K562 (cell line): Measurements from ENCODE around the gene TNK2. TPM values are rescaled to one million over a fixed set of nuclear protein-coding genes. Genes with fewer than 3 reads are reported as not detected.

Experiments
- ATAC-seq: fragments of 200-7000 bp; cut with Tn5 transposase; 3 replicates; pipeline ENCODE4 v1.9.1; 2020; ENCODE audit warnings: moderate library complexity
- BruUV-seq: library from RNA; stranded (reverse); fragments of 400-500 nt; replicated peaks from 2 replicates; lab custom pipeline; 2021; lab: Mats Ljungman, UMichigan
- CTCF ChIA-PET: fragments of 300-600 bp; formaldehyde crosslinking; extraction: SDS; loops from one replicate; lab custom pipeline; 2021; ENCODE audit warnings: low intra/inter-chr PET ratio; lab: Yijun Ruan, JAX
- POLR2A ChIA-PET: fragments of 300-600, 350-650 bp; sonication (Branson Sonifier 250); formaldehyde crosslinking; extraction: SDS; loops from one replicate; lab custom pipeline; 2021; ENCODE audit warnings: antibody characterized with exemption, inconsistent platforms; lab: Yijun Ruan, JAX
- DNase-seq, 4 experiments: peaks; one replicate each; pipeline versions ENCODE4 v3.0.0 to v3.0.0-alpha.2; 2011 to 2018; ENCODE audit warnings: low spot score in 3 of 4, mixed read lengths in 3 of 4; ENCODE audit errors: extremely low read depth in 1 of 4
- FAIRE-seq: peaks from 2 replicates; lab custom pipeline; 2011; peaks lifted over from hg19 to GRCh38; lab: Jason Lieb, UNC
- H2AFZ ChIP-seq: 2 replicates; pipeline ENCODE4 v1.6.0; 2011; ENCODE audit warnings: low read depth, low read length, control low read depth, inconsistent platforms
- H3K27ac ChIP-seq: fragments of 200-600 bp; 3 replicates; pipeline ENCODE4 v1.8.0; 2011; ENCODE audit warnings: low read depth, mild to moderate bottlenecking, control low read depth, inconsistent platforms, low read length, moderate library complexity, mixed read lengths; ENCODE audit errors: extremely low read depth
- H3K27me3 ChIP-seq, 2 experiments: fragments of 300-600 bp in 1 of 2; 2 replicates in 1 of 2; 3 replicates in 1 of 2; pipeline versions ENCODE4 v1.6.0 to v1.8.0; 2011; ENCODE audit warnings: inconsistent platforms in 2 of 2, low read length in 2 of 2, mild to moderate bottlenecking in 1 of 2, mixed read lengths in 1 of 2, moderate library complexity in 1 of 2; ENCODE audit not compliant: control insufficient read depth in 2 of 2, insufficient read depth in 2 of 2
- H3K36me3 ChIP-seq: fragments of 300-600 bp; 3 replicates; pipeline ENCODE4 v1.8.0; 2011; ENCODE audit warnings: mild to moderate bottlenecking, low read length, inconsistent platforms; ENCODE audit not compliant: control insufficient read depth, insufficient read depth
- H3K4me1 ChIP-seq, 2 experiments: fragments of 200-600 bp in 1 of 2; replicated peaks in 1 of 2; 2 replicates in 1 of 2; 3 replicates in 1 of 2; pipeline versions ENCODE4 v1.5.1 to v1.8.0; 2011; ENCODE audit warnings: inconsistent platforms in 2 of 2, low read length in 2 of 2, mild to moderate bottlenecking in 1 of 2, mixed read lengths in 1 of 2, moderate library complexity in 1 of 2; ENCODE audit not compliant: control insufficient read depth in 2 of 2, insufficient read depth in 2 of 2
- H3K4me2 ChIP-seq: 2 replicates; pipeline ENCODE4 v1.6.1; 2011; ENCODE audit warnings: low read length, control low read depth, inconsistent platforms, mixed read lengths; ENCODE audit not compliant: insufficient read depth
- H3K4me3 ChIP-seq: fragments of 200-600 bp; sonication (generic), shearing (Covaris generic); 2 replicates; pipeline ENCODE4 v1.5.1; 2016; ENCODE audit warnings: control low read depth, inconsistent platforms
- H3K79me2 ChIP-seq: fragments of 200-600 bp; 3 replicates; pipeline ENCODE4 v1.8.0; 2011; ENCODE audit warnings: low read length, inconsistent platforms; ENCODE audit not compliant: control insufficient read depth, insufficient read depth
- H3K9ac ChIP-seq, 2 experiments: 2 replicates each; pipeline versions ENCODE4 v1.6.0 to v1.6.1; 2011; ENCODE audit warnings: low read depth in 2 of 2, low read length in 2 of 2, control low read depth in 1 of 2, inconsistent platforms in 1 of 2, mild to moderate bottlenecking in 1 of 2, mixed read lengths in 1 of 2; ENCODE audit not compliant: insufficient read depth in 1 of 2
- H3K9me1 ChIP-seq: one replicate; pipeline ENCODE4 v1.6.0; 2011; ENCODE audit warnings: inconsistent platforms, mild to moderate bottlenecking, low read length, moderate library complexity; ENCODE audit not compliant: control insufficient read depth, insufficient read depth
- H3K9me3 ChIP-seq: replicated peaks from 2 replicates; pipeline ENCODE4 v1.5.1; 2011; ENCODE audit warnings: low read depth, low read length, inconsistent platforms; ENCODE audit not compliant: control insufficient read depth, insufficient read depth
- H4K20me1 ChIP-seq: replicated peaks from 2 replicates; pipeline ENCODE4 v1.6.1; 2011; ENCODE audit warnings: low read length, inconsistent platforms, mixed read lengths; ENCODE audit not compliant: control insufficient read depth, insufficient read depth
- ATF3 ChIP-seq, 2 experiments: fragments of 450-650 bp in 1 of 2; sonication (generic) in 1 of 2; formaldehyde crosslinking in 1 of 2; IDR thresholded peaks in 1 of 2; conservative IDR thresholded peaks in 1 of 2; 2 replicates each; pipeline versions ENCODE4 v1.6.1 to v1.8.1; 2016 to 2023; ENCODE audit warnings: mild to moderate bottlenecking in 2 of 2, moderate library complexity in 2 of 2, inconsistent platforms in 1 of 2, missing genetic modification reagents in 1 of 2
- DPF2 ChIP-seq: fragments of 450-650 bp; IDR thresholded peaks from 2 replicates; pipeline ENCODE4 v1.6.1; 2016
- ELK1 ChIP-seq: sonication (generic); formaldehyde crosslinking; IDR thresholded peaks from 2 replicates; pipeline ENCODE4 v1.8.1; 2022; ENCODE audit warnings: missing genetic modification reagents
- HOXB6 ChIP-seq: fragments of 250-450 bp; sonication (Bioruptor Pico); IDR thresholded peaks from 2 replicates; pipeline ENCODE4 v1.5.1; 2022; ENCODE audit warnings: mild to moderate bottlenecking, borderline replicate concordance
- JUND ChIP-seq, 2 experiments: IDR thresholded peaks; 2 replicates in 1 of 2; 3 replicates in 1 of 2; pipeline ENCODE4 v1.6.1; 2011; ENCODE audit warnings: borderline replicate concordance in 2 of 2, low read depth in 2 of 2, low read length in 2 of 2, improper control_type of control experiment in 1 of 2, missing biosample characterization in 1 of 2, missing genetic modification characterization in 1 of 2, missing genetic modification reagents in 1 of 2
- L3MBTL2 ChIP-seq: fragments of 450-650 bp; IDR thresholded peaks from 2 replicates; pipeline ENCODE4 v1.6.1; 2016; ENCODE audit warnings: mild to moderate bottlenecking, moderate library complexity
- MAFF ChIP-seq: IDR thresholded peaks from 2 replicates; pipeline ENCODE4 v1.6.1; 2012; ENCODE audit warnings: low read length, improper control_type of control experiment
- MAFG ChIP-seq: fragments of 450-650 bp; conservative IDR thresholded peaks from 2 replicates; pipeline ENCODE4 v1.6.1; 2016; ENCODE audit warnings: missing genetic modification characterization, missing compliant biosample characterization
- SREBF2 ChIP-seq: sonication (generic); formaldehyde crosslinking; IDR thresholded peaks from 2 replicates; pipeline ENCODE4 v1.4.0; 2020; ENCODE audit warnings: mild to moderate bottlenecking, missing genetic modification reagents
- SRSF1 ChIP-seq: fragments of 200-400 bp; formaldehyde crosslinking; IDR thresholded peaks from 2 replicates; pipeline ENCODE4 v1.6.1; 2017; ENCODE audit warnings: mild to moderate bottlenecking, low read depth, low read length, moderate library complexity
- TFAP4 ChIP-seq: sonication (generic); formaldehyde crosslinking; IDR thresholded peaks from 2 replicates; pipeline ENCODE4 v1.8.0; 2022; ENCODE audit warnings: missing genetic modification reagents, mild to moderate bottlenecking, moderate library complexity, borderline replicate concordance
- THRA ChIP-seq: fragments of 450-650 bp; IDR thresholded peaks from 2 replicates; pipeline ENCODE4 v1.6.1; 2017; ENCODE audit warnings: mild to moderate bottlenecking, moderate library complexity
- THRB ChIP-seq: fragments of 450-650 bp; formaldehyde crosslinking; conservative IDR thresholded peaks from 2 replicates; pipeline ENCODE4 v1.4.0; 2022; ENCODE audit warnings: mild to moderate bottlenecking, missing genetic modification characterization
- ZNF146 ChIP-seq: IDR thresholded peaks from one replicate; pipeline ENCODE4 v1.6.1; 2018; ENCODE audit warnings: missing compliant biosample characterization; ENCODE audit not compliant: unreplicated experiment
- ZNF3 ChIP-seq: fragments of 250-450 bp; sonication (Bioruptor Pico); IDR thresholded peaks from 2 replicates; pipeline ENCODE4 v1.5.0; 2021; ENCODE audit warnings: mild to moderate bottlenecking, moderate library complexity
- WGBS: fragments of 100-300 bp; shearing (Covaris generic); methylation state at CpG from one replicate; pipeline ENCODE4 v1.1.6; 2016; ENCODE audit warnings: low coverage, mixed read lengths; ENCODE audit not compliant: insufficient coverage; ENCODE audit errors: missing lambda C conversion rate; 5-methylcytosine and 5-hydroxymethylcytosine counted together
- in situ Hi-C: fragments of 300-500 bp; cut with MboI; formaldehyde crosslinking; loops from 4 replicates; pipeline ENCODE4 v1.15.0; 2018; ENCODE audit warnings: inconsistent platforms, mixed read lengths
- intact Hi-C: fragments of 100-400 bp; cut with micrococcal nuclease; formaldehyde crosslinking; loops from 2 replicates; pipeline ENCODE4 v1.14.2; 2022
- polyA plus RNA-seq, 8 experiments: library from polyadenylated mRNA; depleted of rRNA in 4 of 8; stranded (reverse) in 5 of 8; unstranded in 3 of 8; fragments of >200 nt; fragmentation: Nextera tagmentation in 2 of 8; fragmentation: Illumina TruSeq in 1 of 8; extraction: Ambion mirVana in 2 of 8; extraction: Trizol in 1 of 8; gene quantifications; 2 replicates each; pipeline versions ENCODE4 v1.2.1 to v1.2.3, GENCODE V29; 2011 to 2014; ENCODE audit warnings: inconsistent platforms in 1 of 8, missing spikeins in 1 of 8
- total RNA-seq, 7 experiments: library from RNA; depleted of rRNA in 6 of 7; stranded (reverse); fragments of >200 nt in 6 of 7; fragmentation: Illumina TruSeq in 2 of 7; extraction: Trizol in 2 of 7; gene quantifications; 2 replicates each; pipeline versions ENCODE4 v1.2.1 to v1.2.3, GENCODE V29; 2011 to 2021; ENCODE audit warnings: low replicate concordance in 1 of 7

TNK2 gene
- total and polyA plus RNA-seq, 9 of the 15 experiments (the other 6 are each of a cell fraction or from before 2014, with no cell fraction given): 0.03 to 33.8 (median 6.5) TPM

GRCh38 chr3:195921334-195921791 is 13.0 kb upstream of the TNK2 start (continued):
- TF ChIP-seq JUND (IDR thresholded peaks at IDR 0.05; ENCODE audit: borderline replicate concordance, low read depth, low read length) (peak; percentile 84), JUND (tag; IDR thresholded peaks at IDR 0.05; ENCODE audit: borderline replicate concordance, low read depth, low read length) (peak; percentile 78; the same call in 1 of the 3 replicates), L3MBTL2 (peak; percentile 67), ATF3 (IDR thresholded peaks at IDR 0.05) (peak; percentile 91), ATF3 (CRISPR knock-in tag; conservative IDR thresholded peaks at IDR 0.05) (no peak), DPF2 (peak; percentile 42; the same call in 1 of the 2 replicates), MAFF (peak; percentile 100), MAFG (tag) (peak; percentile 99)

GRCh38 chr3:195918176-195918575 is 9.8 kb upstream of the TNK2 start:
- Histone ChIP-seq H4K20me1 (no peaks in the 10 kb centered on the region), H3K4me1 (peaks cover 9 to 11% of the 10 kb centered on the region in 2 experiments; a peak in 4 of 5 replicates), H3K27me3 (peaks cover 8 to 17% of the 10 kb centered on the region in 2 experiments; a peak in 4 of 5 replicates), H3K9me3 (no peaks in the 10 kb centered on the region), H3K27ac (no peak overlapping the region), H3K4me3 (no peak overlapping the region), H3K9me1 (no peaks in the 10 kb centered on the region), H3K79me2 (no peaks in the 10 kb centered on the region), H3K9ac (no peak overlapping the region), H3K36me3 (no peaks in the 10 kb centered on the region), H3K4me2 (no peak overlapping the region), H2AFZ (no peak overlapping the region)
- POLR2A ChIA-PET: interaction anchor here (0.6 kb wide), 1 partner anchor 150 kb away, joined by 3 read pairs; no protein-coding TSS in a partner anchor
- no peak for ATAC-seq
- FAIRE-seq: no peak
- in situ Hi-C loops: no loop called here
- no peak for DNase-seq
- CTCF ChIA-PET: no interaction called here
- intact Hi-C loops: loop anchor here (10.0 kb wide), 1 partner anchor 173 kb away; no protein-coding TSS in a partner anchor
- WGBS: 43% methylated on average over 14 of the region's 14 CpGs
- no TSS peak for BruUV-seq
- TF ChIP-seq THRB (CRISPR knock-in tag): no peak
- TF ChIP-seq THRA: no peak
- TF ChIP-seq SREBF2 (CRISPR knock-in tag): no peak
- no peak for TF ChIP-seq HOXB6 (CRISPR knock-in tag)
- TF ChIP-seq ZNF146 (CRISPR knock-in tag): no peak
- no peak for TF ChIP-seq ZNF3 (CRISPR knock-in tag)
- TF ChIP-seq TFAP4 (CRISPR knock-in tag): no peak
- no peak for TF ChIP-seq ELK1
- no peak for TF ChIP-seq SRSF1
